Caco-2 (cell line): Measurements from ENCODE around the gene THEMIS2. TPM values are rescaled to one million over a fixed set of nuclear protein-coding genes. Genes with fewer than 3 reads are reported as not detected.
A peak's percentile ranks its signal among the peaks of the same experiment; 100 is the strongest.

ENCODE experiments used
- BruUV-seq: library from RNA; stranded (reverse); fragments of 400-500 nt; replicated peaks from 2 replicates; lab custom pipeline; 2021; lab: Mats Ljungman, UMichigan
- CTCF ChIA-PET: fragments of 300-600 bp; sonication (Branson Sonifier 250); formaldehyde crosslinking; loops from one replicate; lab custom pipeline; 2022; ENCODE audit warnings: antibody characterized with exemption; lab: Charles Lee
- POLR2A ChIA-PET: fragments of 300-600 bp; sonication (Branson Sonifier 250); formaldehyde crosslinking; loops from one replicate; lab custom pipeline; 2022; ENCODE audit warnings: antibody characterized with exemption; lab: Charles Lee
- DNase-seq, 2 experiments: peaks; one replicate each; pipeline versions ENCODE4 v3.0.0 to v3.0.0-alpha.2; 2020 to 2022
- H3K27me3 ChIP-seq: replicated peaks from 2 replicates; pipeline ENCODE4 v1.6.0; 2011; ENCODE audit warnings: low read length; ENCODE audit not compliant: control insufficient read depth, insufficient read depth
- H3K36me3 ChIP-seq: 2 replicates; pipeline ENCODE4 v1.5.1; 2011; ENCODE audit warnings: low read length; ENCODE audit not compliant: control insufficient read depth, insufficient read depth
- H3K4me1 ChIP-seq: fragments of 250-450 bp; sonication (Bioruptor Pico); 2 replicates; pipeline ENCODE4 v1.5.1; 2020; ENCODE audit warnings: mild to moderate bottlenecking
- H3K4me3 ChIP-seq: 2 replicates; pipeline ENCODE4 v1.5.1; 2011; ENCODE audit warnings: low read depth, mild to moderate bottlenecking, control low read depth, low read length
- H3K9me3 ChIP-seq: fragments of 250-450 bp; sonication (Bioruptor Pico); 2 replicates; pipeline ENCODE4 v1.5.1; 2020; ENCODE audit warnings: mild to moderate bottlenecking, moderate library complexity
- H3K27ac Mint-ChIP-seq: one replicate; pipeline ENCODE4 v1.8.0; 2022; ENCODE audit warnings: mixed read lengths; ENCODE audit not compliant: unreplicated experiment
- H3K27me3 Mint-ChIP-seq: one replicate; pipeline ENCODE4 v1.8.0; 2022; ENCODE audit warnings: mixed read lengths; ENCODE audit not compliant: insufficient read depth, unreplicated experiment
- H3K36me3 Mint-ChIP-seq: one replicate; pipeline ENCODE4 v1.8.0; 2022; ENCODE audit warnings: mild to moderate bottlenecking, mixed read lengths; ENCODE audit not compliant: insufficient read depth, unreplicated experiment
- H3K4me1 Mint-ChIP-seq: one replicate; pipeline ENCODE4 v1.8.0; 2022; ENCODE audit warnings: low read depth, mixed read lengths; ENCODE audit not compliant: unreplicated experiment
- H3K4me3 Mint-ChIP-seq: one replicate; pipeline ENCODE4 v1.8.0; 2022; ENCODE audit warnings: mild to moderate bottlenecking, moderate library complexity, mixed read lengths; ENCODE audit not compliant: unreplicated experiment
- H3K9me3 Mint-ChIP-seq: one replicate; pipeline ENCODE4 v1.8.0; 2022; ENCODE audit warnings: mixed read lengths; ENCODE audit not compliant: unreplicated experiment
- CTCF ChIP-seq, 2 experiments: fragments of 200-600 bp in 1 of 2; IDR thresholded peaks; 1 replicate in 1 of 2; 2 replicates in 1 of 2; pipeline versions ENCODE4 v1.5.1 to v1.8.0; 2011 to 2022; ENCODE audit warnings: antibody characterized with exemption in 1 of 2, control low read depth in 1 of 2, inconsistent platforms in 1 of 2, low read depth in 1 of 2, low read length in 1 of 2, mild to moderate bottlenecking in 1 of 2, moderate library complexity in 1 of 2; ENCODE audit not compliant: insufficient read depth in 1 of 2, severe bottlenecking in 1 of 2, unreplicated experiment in 1 of 2
- intact Hi-C: fragments of 100-400 bp; cut with micrococcal nuclease; formaldehyde crosslinking; loops from one replicate; pipeline ENCODE4 v1.10.0; 2022; ENCODE audit not compliant: unreplicated experiment
- total RNA-seq: library from RNA; stranded (reverse); gene quantifications from 2 replicates; pipeline ENCODE4 v1.2.3, GENCODE V29; 2022

THEMIS2 gene
- total RNA-seq, 1 experiment from 2014 or later = 0.59 TPM

- H3K36me3 ChIP-seq = no peaks in the 10 kb centered on the region
- POLR2A ChIA-PET = no interaction called here
- no peaks in the 10 kb centered on the region for H3K4me1 Mint-ChIP-seq
- peak overlapping the region; percentile 54 for H3K27ac Mint-ChIP-seq
- no peaks in the 10 kb centered on the region for H3K4me1 ChIP-seq
- no TSS peak for BruUV-seq
- no peaks in the 10 kb centered on the region for H3K9me3 Mint-ChIP-seq
- H3K36me3 Mint-ChIP-seq = no peaks in the 10 kb centered on the region
- no peak for TF ChIP-seq CTCF (IDR thresholded peaks at IDR 0.05; ENCODE audit: insufficient read depth in 1 of 2, low read depth in 1 of 2, low read length in 1 of 2, severe bottlenecking in 1 of 2, unreplicated experiment in 1 of 2)
- no peaks in the 10 kb centered on the region for H3K27me3 ChIP-seq
- no peak overlapping the region for H3K4me3 Mint-ChIP-seq
- no peaks in the 10 kb centered on the region for H3K9me3 ChIP-seq
- no peaks in the 10 kb centered on the region for H3K27me3 Mint-ChIP-seq
- intact Hi-C loops = loop anchor here (1.0 to 5.0 kb wide), 2 partner anchors 103 to 120 kb away; no protein-coding TSS in a partner anchor
- no peak for DNase-seq
- no peak overlapping the region for H3K4me3 ChIP-seq
- CTCF ChIA-PET = no interaction called here
These were observed 13.3 kb upstream of the THEMIS2 start for GRCh38 chr1:27858949-27859576.

- Mint-ChIP-seq H3K9me3 (no peaks in the 10 kb centered on the region), H3K4me3 (no peak overlapping the region), H3K27me3 (no peaks in the 10 kb centered on the region), H3K36me3 (no peaks in the 10 kb centered on the region), H3K4me1 (no peaks in the 10 kb centered on the region), H3K27ac (no peak overlapping the region)
- DNase-seq = no peak
- Histone ChIP-seq H3K4me1 (no peaks in the 10 kb centered on the region), H3K9me3 (no peaks in the 10 kb centered on the region), H3K27me3 (no peaks in the 10 kb centered on the region), H3K4me3 (no peak overlapping the region), H3K36me3 (no peaks in the 10 kb centered on the region)
- BruUV-seq = no TSS peak
- POLR2A ChIA-PET = no interaction called here
- TF ChIP-seq CTCF (IDR thresholded peaks at IDR 0.05; ENCODE audit: insufficient read depth in 1 of 2, low read depth in 1 of 2, low read length in 1 of 2, severe bottlenecking in 1 of 2, unreplicated experiment in 1 of 2) = no peak
- intact Hi-C loops = no loop called here
- CTCF ChIA-PET = no interaction called here
These were observed 10.9 kb upstream of the THEMIS2 start for GRCh38 chr1:27861436-27861835.

- H3K27me3 Mint-ChIP-seq = no peaks in the 10 kb centered on the region
- H3K27ac Mint-ChIP-seq = no peak overlapping the region
These were observed 10.3 kb upstream of the THEMIS2 start for GRCh38 chr1:27862004-27862403.

More at GRCh38 chr1:27862004-27862403, 10.3 kb upstream of the THEMIS2 start:
- intact Hi-C loops = no loop called here
- no peak for TF ChIP-seq CTCF (IDR thresholded peaks at IDR 0.05; ENCODE audit: insufficient read depth in 1 of 2, low read depth in 1 of 2, low read length in 1 of 2, severe bottlenecking in 1 of 2, unreplicated experiment in 1 of 2)
- H3K4me3 ChIP-seq = no peak overlapping the region
- DNase-seq = no peak
- H3K36me3 ChIP-seq = no peaks in the 10 kb centered on the region
- no TSS peak for BruUV-seq
- H3K4me1 Mint-ChIP-seq = peaks cover 3% of the 10 kb centered on the region
- no peaks in the 10 kb centered on the region for H3K4me1 ChIP-seq
- no peaks in the 10 kb centered on the region for H3K36me3 Mint-ChIP-seq
- CTCF ChIA-PET = no interaction called here
- no peaks in the 10 kb centered on the region for H3K9me3 ChIP-seq
- no peak overlapping the region for H3K4me3 Mint-ChIP-seq
- H3K27me3 ChIP-seq = no peaks in the 10 kb centered on the region
- no peaks in the 10 kb centered on the region for H3K9me3 Mint-ChIP-seq
- POLR2A ChIA-PET = no interaction called here
